Measurements from ENCODE around the gene KCNS1. TPM values are rescaled to one million over a fixed set of nuclear protein-coding genes. Genes with fewer than 3 reads are reported as not detected.
A peak's percentile ranks its signal among the peaks of the same experiment; 100 is the strongest.
"Not testable (repeated sequence)": the region's sequence is repeated elsewhere in the genome, so short reads cannot be mapped to it uniquely, and the experiment has no call there.

KCNS1 gene, protein sequence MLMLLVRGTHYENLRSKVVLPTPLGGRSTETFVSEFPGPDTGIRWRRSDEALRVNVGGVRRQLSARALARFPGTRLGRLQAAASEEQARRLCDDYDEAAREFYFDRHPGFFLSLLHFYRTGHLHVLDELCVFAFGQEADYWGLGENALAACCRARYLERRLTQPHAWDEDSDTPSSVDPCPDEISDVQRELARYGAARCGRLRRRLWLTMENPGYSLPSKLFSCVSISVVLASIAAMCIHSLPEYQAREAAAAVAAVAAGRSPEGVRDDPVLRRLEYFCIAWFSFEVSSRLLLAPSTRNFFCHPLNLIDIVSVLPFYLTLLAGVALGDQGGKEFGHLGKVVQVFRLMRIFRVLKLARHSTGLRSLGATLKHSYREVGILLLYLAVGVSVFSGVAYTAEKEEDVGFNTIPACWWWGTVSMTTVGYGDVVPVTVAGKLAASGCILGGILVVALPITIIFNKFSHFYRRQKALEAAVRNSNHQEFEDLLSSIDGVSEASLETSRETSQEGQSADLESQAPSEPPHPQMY
- total RNA-seq = not detected

DNA sequence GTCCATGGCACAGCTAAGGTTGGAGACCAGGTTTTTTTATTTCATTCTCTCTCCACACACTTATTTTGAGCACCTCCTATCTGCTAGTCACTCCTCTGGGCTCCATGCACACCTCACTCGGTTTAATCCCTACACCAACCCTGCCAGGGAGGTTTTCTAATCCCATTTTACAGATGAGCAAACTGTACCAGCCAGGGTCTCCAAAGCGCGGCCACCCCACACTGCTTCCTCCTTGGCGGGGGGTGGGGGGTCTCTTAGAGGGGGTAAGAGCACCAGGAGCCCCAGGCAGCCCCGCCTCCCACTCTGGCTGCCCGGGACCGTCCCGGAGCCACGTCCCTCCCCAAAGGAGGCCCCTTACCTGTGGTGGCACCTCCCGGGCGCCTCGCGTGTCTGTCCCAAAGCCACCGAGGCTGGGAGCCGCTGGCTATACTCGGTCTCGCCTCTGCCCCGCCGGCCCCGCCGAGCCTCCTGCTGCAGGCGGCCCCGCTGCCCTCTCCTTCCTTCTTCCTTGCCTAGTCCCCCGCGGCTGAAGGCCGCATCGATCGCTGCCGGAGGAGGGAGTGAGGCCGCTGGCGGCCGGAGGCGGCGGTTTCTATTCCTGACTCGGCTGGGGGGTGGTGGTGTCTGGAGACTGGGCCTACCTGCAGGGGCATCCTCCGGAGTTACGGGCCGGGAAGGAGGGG, at the start of gene KCNS1:
Gene KCNS1 (minus strand): TSS at position 565 of the 683 bp plus-strand sequence. CDS start 1,891 bp downstream, outside the sequence.
- DNase-seq = no peak

DNA sequence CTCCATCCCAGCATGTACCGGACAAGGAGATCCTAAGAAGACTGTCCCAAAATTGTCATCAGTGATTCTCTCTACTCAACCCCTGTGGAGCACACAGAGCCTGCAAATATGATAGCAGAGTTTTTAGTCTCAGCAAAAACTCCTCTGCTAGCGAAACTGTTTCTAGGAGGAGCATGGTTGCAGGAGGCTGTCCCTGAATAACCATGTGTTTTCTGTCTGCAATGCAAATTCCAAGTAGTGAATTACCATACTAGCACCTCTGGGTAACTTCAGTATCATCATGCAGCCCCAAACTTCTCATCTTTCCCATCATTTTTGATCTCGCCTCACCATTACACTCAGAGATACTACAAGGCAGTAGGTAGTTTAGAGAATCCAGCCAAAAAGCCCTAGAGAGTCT, 48.1 kb upstream of the KCNS1 start:
- DNase-seq = no peak

DNA sequence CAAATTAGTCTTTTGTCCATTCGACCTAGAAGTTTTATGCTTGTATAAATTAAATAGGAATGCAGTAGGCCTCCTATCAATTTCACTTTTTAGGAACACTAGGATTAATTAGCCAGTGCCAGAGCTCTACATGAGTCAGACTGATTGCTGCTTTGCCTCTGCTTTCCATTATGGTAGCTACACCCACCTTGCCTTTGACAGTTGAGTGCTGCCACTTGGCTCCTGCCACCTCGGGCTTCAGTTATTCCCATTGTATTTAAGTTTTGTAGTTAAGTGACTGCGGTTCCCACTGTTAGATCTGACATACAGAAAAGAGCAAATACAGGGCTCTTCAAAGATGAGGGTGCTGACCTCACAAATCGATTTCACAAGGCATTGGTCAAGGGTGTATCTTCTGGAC, 39.9 kb upstream of the KCNS1 start:
- DNase-seq = no peak

DNA sequence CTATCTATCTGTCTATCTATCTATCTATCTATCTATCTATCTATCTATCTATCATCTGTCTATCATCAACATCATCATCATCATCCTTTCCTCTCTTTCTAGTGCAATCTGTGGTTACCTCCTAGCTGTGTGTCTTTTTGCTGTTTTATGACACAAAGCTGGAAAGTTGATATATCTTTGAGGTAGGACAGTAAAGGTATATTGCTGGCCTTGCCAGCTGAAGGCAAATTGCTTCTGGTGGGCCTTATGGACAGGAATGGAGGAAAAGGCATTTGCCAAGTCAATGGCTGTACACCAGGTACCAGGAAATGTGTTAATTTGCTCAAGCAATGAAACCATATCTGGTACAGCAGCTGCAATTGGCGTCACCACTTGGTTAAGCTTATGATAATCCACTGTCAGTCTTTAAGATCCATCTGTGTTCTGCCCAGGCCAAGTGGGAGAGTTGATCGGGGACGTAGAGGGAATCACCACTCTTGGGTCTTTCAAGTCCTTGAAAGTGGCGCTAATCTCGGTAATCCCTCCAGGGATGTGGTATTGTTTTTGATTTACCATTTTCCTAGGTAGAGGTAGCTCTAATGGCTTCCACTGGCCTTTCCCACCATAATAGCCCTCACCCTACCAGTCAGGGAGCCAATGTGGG, 38.9 kb upstream of the KCNS1 start:
- not testable (repeated sequence) for DNase-seq

DNA sequence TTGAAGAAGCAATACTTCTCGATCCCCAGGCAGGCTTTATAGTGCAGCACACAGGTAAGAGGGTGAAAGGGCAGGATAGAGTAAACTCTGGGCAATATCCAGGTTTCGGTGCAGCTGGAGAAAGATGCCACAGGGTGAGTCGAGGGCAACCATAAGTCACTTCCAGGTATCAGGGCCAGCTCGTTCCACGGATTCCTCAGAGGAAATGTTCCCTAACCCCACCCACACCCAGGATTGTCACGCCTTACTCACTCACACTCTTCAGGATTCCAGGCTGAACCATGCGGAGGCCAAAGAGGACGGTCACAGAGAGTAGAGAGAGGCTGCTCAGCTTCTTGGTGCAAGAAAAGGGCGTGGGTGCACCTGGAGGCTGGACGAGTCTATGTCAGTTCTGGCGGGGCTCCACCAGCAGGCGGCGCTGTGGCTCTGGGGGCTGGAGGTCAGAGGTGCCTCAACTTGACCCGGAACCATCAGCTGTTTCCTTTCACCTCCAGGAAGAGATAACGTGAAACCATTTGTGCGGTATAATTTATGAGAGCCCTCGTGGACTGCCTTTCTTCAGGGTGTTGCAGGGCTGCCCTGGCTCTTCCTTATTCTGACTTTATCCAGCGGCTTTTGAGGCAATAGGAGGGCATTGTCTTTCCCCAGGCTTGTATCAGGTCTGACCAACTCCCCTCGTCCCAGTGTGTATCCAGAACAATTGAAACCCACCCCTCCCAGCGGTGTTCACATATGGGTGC, 37.8 kb upstream of the KCNS1 start:
- peak; percentile 29 for DNase-seq

DNA sequence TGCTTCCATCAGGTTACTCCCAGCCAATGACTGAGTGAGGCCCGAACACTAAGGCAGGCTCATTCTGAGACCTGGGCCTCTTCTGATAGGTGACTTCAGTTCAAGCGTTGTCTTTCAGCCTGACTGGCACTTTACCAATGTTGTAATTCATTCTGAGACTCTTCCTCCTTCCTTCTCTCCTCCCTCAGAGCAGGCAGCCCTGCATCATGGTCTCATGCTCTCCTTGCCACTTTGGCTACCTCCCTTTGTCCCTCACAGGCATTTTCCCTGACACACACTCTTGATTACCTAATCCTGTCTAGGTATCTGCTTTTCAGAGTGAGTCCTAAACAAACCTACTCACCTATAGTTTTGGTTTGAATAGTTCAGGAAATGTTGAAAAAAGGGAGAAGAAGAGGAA, 36.0 kb upstream of the KCNS1 start:
- DNase-seq = no peak

DNA sequence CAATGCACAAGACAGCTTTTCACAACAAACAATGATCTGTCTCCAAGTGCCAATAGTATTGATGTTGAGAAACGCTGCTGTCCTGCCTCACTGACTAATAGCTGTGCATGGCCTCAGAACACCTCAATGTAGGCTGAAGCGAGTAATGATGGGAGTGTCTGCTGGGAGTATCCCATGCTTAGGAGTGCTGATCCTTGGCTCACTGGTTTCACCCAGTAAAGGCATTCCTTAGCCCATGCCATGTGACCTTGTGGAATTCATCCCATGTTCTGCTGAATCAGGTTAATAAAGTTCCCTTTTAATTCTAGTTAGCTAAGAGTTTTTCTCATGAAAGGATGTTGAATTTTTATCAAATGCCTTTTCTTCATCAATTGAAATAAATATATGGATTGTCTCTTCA, 27.2 kb upstream of the KCNS1 start:
- DNase-seq = no peak

DNA sequence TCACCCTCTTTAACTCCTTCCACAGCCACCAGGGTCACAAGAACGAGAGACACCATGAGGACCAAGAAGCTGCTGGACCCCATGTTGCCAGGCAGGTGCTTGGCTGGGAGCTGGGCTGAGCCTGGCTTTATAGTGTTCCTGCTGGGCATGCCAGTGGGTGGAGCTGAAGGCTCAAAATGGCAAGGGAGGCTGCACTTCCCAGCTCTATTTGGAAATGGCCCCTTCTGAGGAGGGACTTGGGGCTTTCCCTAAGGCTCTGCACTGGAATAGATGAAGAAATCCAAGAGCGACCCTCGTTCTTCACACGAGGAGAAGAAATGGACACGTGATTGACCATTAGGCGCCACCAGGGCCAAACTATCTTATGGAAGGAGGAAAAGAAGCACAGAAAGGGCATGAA, 23.4 kb upstream of the KCNS1 start, which contains the start of gene WFDC12:
Gene WFDC12 (minus strand): TSS at position 101 of the 400 bp plus-strand sequence. CDS start 18 bp downstream, at position 83.
- DNase-seq = no peak

DNA sequence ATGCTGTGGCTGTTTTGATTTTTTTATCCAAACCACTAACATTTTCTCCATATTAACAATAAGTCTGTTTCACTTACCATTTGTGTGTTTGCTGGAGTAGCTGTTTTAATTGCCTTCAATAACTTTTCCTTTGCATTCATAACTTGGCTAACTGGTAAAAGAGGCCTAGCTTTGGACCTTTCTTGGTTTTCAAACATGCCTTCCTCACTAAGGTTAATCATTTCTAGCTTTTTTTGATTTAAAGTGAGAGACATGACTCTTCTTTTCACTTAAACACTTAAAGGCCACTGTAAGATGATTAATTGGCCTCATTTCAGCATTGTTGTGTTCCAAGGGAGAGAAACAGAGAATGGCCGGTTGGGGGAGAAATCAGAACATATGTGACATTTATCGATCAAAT, 20.5 kb upstream of the KCNS1 start:
- DNase-seq = no peak

DNA sequence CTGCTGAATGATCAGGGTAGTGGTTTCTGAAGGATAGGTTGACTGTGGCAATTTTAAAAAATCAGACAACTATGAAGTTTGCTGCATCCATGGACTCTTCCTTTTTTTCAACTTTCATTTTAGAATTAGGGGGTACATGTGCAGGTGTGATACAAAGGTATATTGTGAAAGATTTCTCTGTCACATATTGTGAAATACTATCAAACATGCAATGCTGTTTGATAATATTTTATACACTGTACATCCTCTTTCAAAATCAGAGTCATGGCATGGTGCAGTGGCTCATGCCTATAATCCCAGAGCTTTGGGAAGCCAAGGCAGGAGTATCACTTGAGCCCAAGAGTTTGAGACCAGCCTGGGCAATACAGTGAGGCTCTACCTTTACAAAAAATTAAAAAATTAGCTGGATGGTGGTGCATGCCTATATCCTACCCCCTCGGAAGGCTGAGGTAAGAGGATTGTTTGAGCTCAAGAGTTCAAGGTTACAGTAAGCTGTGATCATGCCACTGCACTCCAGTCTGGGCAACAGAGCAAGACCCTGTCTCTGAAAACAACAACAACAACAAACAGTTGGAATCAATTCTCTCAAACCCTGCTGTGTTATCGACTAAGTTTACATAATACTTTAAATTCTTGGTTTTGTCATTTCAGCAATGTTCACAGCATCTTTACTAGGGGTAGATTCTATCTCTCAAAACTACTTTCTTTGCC, 18.8 kb upstream of the KCNS1 start:
- DNase-seq = no peak

DNA sequence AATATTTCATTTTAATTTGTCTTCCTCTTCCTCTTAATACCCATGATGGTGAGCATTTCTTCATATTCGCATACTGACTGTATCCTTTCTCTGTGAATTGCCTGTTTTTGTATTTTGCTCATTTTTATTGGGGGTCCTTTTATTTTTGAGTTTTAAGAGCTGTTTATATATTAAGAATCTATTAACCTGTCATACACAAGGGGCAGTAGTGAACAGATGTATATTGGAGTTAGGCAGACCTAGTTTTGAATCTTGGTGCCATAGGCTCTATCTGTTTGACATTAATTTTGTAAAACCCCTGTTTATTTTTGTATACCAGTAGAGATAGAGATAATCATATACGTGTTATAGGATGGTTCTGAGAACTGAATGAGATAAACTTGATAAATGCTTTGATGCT, 17.1 kb upstream of the KCNS1 start:
- no peak for DNase-seq

DNA sequence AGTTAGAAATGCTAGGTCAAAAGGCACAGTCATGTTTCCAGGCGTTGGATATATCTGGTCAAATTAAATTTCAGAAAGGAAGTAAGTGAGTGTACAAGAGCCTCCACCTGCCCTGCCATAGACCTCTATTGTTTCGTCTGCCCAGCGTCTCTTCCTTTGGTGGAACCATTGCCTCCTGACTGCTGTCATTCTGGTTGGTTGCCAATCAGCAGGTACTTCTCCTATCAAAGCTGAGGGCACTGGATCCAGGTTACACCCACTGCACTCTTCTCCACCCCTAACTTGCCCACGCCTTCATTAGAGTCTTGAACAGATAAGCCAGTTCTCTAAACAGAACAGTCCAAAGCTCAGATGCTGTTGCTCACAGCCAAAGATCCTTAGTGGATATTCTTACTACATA, 16.7 kb upstream of the KCNS1 start:
- DNase-seq = no peak

DNA sequence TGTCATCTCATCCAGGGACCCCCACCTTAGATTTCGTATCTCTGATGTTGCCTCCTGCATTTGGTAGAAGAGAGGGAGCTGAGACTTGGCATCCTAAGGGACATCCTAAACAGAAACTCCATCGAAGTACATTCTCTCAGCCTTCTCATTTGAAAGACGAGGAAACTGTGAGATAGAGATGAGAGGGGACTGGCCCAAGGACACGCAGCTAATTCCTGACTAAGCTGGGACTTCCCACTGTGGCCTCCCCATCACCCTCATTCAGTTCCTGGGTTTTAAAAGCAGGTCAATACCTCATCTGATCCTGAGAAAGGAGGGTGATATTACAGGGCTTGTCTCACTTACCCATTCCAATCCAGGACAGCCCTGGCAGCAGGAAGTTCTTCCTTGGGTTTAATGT, 14.9 kb upstream of the KCNS1 start:
- DNase-seq = no peak

DNA sequence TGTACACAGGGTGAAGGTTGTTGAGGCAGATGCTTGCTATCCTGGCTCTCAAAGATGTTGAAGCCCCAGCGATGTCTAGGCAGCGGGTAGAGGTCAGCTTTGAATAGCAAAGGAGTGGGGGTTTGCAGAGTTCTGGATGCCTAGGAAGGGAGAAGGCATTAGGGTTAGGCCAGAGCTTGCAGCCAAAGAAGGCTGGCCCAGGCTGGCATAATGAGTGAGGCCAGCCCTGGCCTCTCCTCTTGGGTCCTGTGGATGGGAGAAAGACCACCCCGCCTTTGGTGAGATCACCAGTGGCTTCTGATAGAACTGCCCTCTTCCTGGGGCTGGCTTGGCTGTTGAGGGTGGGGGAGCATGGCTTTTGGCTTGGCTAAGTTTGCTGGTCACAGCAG, 14.5 kb upstream of the KCNS1 start:
- DNase-seq = no peak

DNA sequence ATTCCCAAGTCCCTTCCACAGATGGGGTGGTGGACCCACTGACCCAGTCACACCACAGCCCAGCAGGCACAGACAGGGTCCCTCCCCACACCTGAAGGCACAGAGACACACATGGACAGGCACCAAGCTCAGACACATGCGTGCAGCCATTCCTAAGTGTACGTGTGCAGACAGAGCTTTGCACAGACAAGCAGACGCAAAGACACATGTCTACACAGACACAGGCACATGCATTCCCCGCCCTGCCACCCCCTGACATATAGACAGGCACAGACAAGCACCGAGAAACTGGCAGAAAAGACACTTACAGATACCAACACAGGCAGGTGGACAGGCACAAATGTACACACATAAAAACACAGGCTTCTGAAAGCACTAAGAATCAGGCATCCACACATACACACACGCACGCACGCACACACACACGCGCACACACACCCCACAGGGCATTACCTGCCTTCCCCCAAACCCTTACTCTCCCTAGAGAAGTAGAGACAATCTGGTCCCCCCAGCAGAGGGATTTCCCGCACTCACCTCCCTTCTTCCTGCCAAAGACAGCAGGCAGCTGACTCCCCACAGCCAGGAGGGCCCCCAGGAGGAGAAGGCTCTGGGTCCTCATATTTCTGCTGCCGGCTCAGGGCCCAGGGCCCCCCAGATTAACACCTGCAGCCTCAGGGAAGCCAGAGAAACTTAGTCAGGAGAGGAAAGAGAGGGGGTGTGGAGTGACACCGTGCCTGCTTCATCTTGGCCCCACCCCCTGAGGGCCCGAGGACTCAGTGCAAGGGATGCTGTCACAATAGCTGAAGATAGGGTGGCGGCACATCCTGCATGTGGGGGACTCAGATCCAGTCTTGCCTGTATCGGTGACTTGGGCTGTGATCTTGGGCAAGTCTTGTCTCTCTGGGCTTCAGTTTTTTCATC, 13.8 kb upstream of the KCNS1 start, which contains the start of gene WFDC5:
Gene WFDC5 (minus strand): TSS at position 710 of the 921 bp plus-strand sequence. CDS start 91 bp downstream, at position 619.
- DNase-seq = no peak

DNA sequence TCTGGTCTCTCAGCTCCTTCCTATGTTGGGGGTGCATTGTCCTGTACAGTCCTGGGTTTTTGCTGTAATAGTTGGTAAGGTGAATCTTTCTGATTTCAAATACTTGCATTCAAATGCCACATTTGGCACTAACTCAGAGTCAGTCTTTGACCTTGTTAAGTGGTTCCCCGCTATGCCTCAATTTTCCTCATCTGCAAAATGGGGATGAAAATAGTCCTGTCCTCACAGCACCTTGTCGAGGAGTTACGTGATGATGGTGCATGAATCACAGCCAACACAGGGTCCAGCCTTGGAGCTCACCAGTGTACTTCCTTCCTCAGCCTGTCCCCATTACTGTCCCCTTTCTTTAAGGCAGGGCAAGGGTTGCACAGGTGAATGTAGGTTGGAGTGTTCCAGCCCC, 12.9 kb upstream of the KCNS1 start:
- DNase-seq = no peak

DNA sequence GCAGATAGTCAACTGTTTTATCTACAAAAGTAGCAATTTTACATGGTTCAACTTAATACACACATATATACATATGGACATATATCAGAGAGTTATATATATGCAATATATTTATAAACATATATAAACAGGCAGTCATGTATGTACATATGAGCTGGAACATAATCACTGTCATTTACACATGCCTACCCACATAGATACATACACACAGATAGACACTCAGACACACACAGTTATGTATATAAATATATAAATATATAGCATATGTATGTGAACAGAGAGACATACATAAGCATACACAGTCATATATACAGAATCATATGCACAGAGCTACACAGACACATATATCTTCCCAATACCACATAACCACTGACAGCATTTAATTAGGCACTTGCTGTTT, 11.8 kb upstream of the KCNS1 start:
- DNase-seq = no peak

DNA sequence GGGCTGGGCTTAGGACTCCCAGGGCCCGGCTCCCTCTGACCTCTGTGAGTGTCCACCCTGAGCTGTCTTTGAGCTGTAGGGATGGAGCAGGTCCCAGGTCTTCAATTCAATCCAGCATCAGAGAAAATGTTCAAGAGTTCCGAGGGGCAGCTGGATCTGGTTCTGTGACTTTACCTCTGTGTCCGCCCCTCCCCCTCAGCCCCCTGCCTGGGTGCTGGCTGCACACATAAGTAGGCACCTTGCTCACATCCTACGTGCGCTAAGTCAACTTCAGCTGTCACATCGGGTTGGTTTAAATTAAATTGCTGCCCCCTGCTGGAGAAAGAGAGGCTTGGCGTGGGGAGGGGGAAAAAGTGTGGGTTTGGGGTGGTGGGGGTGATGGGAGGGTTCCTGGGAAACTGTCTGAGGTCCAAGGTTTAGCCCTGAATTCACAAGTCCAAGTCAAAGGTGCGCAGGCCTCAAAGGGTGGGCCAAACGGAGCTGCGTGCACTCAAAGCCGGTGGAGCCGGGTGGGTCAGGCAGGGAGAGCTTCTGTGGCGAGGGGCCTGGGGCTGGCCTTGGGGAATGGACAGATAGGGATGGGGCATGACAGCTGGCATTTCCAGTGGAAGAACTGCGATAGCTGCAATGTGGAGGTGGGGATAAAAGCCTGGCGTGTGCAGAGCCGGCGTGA, 11.0 kb upstream of the KCNS1 start:
- no peak for DNase-seq

DNA sequence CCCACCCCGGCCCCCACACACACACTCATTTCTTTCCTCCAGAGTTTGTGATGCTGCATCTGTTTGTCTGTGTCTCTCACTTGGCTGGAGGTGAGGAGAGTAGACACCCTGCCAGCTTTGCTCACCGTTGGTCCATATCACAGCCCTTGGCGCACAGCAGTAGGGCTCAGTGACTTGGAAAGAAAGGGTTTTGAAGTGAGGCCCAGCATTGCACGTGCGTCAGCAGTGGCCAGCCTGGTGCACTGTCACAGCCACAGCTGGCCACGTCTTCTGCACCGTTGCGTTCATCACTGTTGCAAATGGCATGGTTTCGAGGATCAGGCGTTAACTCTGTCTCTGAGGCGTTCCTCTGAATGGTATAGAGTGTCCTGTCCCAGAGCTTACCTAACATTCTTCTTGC, 10.4 kb upstream of the KCNS1 start:
- DNase-seq = no peak

DNA sequence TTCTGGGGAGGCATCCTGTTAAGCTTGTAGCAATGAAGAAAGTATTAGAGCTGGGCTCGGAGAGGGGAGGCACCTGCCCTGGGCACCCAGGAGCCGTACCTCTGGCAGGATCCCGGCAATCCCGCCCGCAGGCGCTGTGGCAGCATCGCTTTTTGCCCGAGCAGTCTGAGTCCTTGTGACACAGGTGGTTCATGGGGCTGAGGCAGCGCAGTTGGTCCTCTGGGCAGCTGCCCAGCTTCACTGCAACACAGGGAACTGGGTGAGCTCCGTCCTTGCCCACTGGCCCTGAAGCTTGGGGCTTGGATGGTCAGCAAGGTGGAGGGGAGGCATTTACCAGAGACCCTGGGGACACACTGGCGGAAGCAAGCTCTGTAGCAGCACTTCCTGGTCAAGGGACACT, 9.4 kb upstream of the KCNS1 start:
- no peak for DNase-seq
